ENCODE data around the gene LTBP3.

DNA sequence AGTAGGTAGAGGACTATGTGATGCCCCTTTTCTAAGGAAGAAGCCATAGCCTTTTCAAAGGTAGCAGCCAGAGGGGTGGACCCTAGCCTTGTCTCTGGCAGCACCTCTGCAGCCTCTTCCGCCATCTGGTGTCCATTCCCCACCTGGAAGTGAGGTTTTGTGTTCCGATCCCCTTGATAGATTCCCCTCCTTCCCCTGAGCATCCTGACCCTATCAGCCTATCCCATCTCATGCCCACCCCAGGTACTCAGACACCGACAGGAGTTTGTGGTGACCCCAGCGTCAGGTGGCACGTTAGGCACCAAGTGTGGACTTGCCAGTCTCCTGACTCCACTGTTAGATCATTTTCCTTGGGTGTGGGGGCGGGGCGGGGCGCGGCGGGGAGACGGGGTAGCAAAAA, 13.8 kb upstream of the LTBP3 start:
- TF ChIP-seq, protein P1, sequence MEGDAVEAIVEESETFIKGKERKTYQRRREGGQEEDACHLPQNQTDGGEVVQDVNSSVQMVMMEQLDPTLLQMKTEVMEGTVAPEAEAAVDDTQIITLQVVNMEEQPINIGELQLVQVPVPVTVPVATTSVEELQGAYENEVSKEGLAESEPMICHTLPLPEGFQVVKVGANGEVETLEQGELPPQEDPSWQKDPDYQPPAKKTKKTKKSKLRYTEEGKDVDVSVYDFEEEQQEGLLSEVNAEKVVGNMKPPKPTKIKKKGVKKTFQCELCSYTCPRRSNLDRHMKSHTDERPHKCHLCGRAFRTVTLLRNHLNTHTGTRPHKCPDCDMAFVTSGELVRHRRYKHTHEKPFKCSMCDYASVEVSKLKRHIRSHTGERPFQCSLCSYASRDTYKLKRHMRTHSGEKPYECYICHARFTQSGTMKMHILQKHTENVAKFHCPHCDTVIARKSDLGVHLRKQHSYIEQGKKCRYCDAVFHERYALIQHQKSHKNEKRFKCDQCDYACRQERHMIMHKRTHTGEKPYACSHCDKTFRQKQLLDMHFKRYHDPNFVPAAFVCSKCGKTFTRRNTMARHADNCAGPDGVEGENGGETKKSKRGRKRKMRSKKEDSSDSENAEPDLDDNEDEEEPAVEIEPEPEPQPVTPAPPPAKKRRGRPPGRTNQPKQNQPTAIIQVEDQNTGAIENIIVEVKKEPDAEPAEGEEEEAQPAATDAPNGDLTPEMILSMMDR (IDR thresholded peaks at IDR 0.05) = peak; percentile 17 to 31 (median 28)
- no peak for TF ChIP-seq EP300 (IDR thresholded peaks at IDR 0.05; ENCODE audit: low read depth)

Data from transverse colon (tissue), 3 donors.